ENCODE measurements around the gene DMD.

DMD gene

GRCh38 chrX:32370456-32371205 lies 840.7 kb downstream of the DMD start:
- no peak for TF ChIP-seq CTCF (conservative IDR thresholded peaks at IDR 0.05)
- H3K27ac ChIP-seq: no peak overlapping the region

GRCh38 chrX:32293962-32294700 lies 917.2 kb downstream of the DMD start:
- no peak for TF ChIP-seq CTCF (conservative IDR thresholded peaks at IDR 0.05)
- no peak overlapping the region for H3K27ac ChIP-seq

GRCh38 chrX:32289356-32289755 lies 922.0 kb downstream of the DMD start:
- no peak for TF ChIP-seq CTCF (conservative IDR thresholded peaks at IDR 0.05)
- no peak overlapping the region for H3K27ac ChIP-seq

GRCh38 chrX:32281853-32282252 lies 929.5 kb downstream of the DMD start:
- TF ChIP-seq CTCF (conservative IDR thresholded peaks at IDR 0.05): peak; percentile 46

GRCh38 chrX:32280921-32281320 lies 930.4 kb downstream of the DMD start:
- no peak overlapping the region for H3K27ac ChIP-seq
- no peak for TF ChIP-seq CTCF (conservative IDR thresholded peaks at IDR 0.05)

More at GRCh38 chrX:32281853-32282252, 929.5 kb downstream of the DMD start:
- H3K27ac ChIP-seq: no peak overlapping the region

- H3K27ac ChIP-seq: no peak overlapping the region
- no peak for TF ChIP-seq CTCF (conservative IDR thresholded peaks at IDR 0.05)
Measured at GRCh38 chrX:32280489-32280888, 930.9 kb downstream of the DMD start.

- no peak overlapping the region for H3K27ac ChIP-seq
- TF ChIP-seq CTCF (conservative IDR thresholded peaks at IDR 0.05): no peak
Measured at GRCh38 chrX:32276153-32276552, 935.2 kb downstream of the DMD start.

All from VCaP (cell line).